ENCODE measurements around the gene ANKFN1.

DNA sequence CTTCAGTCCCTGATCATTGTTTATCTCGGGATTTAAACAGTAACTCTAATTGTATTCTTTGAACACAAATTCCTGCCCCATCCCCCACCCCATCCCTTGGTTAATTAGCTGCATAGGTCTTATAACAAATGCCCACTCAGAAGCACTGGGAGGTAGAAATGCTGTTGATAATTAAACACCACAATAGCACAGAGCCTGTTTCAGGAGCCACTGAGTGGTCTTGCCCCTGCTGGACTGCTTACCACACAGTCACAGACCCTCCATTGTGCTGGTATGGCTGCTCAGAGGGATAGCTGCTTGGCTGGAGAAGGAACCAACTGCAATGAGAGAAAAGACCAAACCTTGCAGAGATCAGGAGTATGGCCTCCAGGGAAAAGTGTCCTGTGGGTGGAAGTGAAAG lies 214.1 kb downstream of the ANKFN1 start:
- TF ChIP-seq, protein P1, sequence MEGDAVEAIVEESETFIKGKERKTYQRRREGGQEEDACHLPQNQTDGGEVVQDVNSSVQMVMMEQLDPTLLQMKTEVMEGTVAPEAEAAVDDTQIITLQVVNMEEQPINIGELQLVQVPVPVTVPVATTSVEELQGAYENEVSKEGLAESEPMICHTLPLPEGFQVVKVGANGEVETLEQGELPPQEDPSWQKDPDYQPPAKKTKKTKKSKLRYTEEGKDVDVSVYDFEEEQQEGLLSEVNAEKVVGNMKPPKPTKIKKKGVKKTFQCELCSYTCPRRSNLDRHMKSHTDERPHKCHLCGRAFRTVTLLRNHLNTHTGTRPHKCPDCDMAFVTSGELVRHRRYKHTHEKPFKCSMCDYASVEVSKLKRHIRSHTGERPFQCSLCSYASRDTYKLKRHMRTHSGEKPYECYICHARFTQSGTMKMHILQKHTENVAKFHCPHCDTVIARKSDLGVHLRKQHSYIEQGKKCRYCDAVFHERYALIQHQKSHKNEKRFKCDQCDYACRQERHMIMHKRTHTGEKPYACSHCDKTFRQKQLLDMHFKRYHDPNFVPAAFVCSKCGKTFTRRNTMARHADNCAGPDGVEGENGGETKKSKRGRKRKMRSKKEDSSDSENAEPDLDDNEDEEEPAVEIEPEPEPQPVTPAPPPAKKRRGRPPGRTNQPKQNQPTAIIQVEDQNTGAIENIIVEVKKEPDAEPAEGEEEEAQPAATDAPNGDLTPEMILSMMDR (IDR thresholded peaks at IDR 0.05; ENCODE audit: low read length) = no peak
- TF ChIP-seq EZH2phosphoT487 (IDR thresholded peaks at IDR 0.05; ENCODE audit: low read length) (no peak), EZH2 (optimal IDR thresholded peaks at IDR 0.05; ENCODE audit: low read depth, low read length) (no peak)

Measured in MM.1S (cell line).